ENCODE data around the gene PRRT2.
"Not testable (repeated sequence)": the region's sequence is repeated elsewhere in the genome, so short reads cannot be mapped to it uniquely, and the experiment has no call there.

The PRRT2 gene

GRCh38 chr16:29779474-29779873 lies 32.5 kb upstream of the PRRT2 start:
- no peak for TF ChIP-seq CTCF (IDR thresholded peaks at IDR 0.05; ENCODE audit: low read depth, low read length, missing control alignments)
- H3K36me3 ChIP-seq (replicated peaks), result no peaks in the 10 kb centered on the region
- H3K27me3 ChIP-seq (replicated peaks), result no peaks in the 10 kb centered on the region
- no peak overlapping the region for H3K27ac ChIP-seq
- in situ Hi-C loops (cut with HindIII; ENCODE audit: low pct_ligation_motif_present, low sequenced_read_pairs), result no loop called here
- DNase-seq, result no peak
- no peak overlapping the region for H3K4me3 ChIP-seq (ENCODE audit: low read depth, low read length)

- in situ Hi-C loops (cut with HindIII; ENCODE audit: low pct_ligation_motif_present, low sequenced_read_pairs); DNase-seq; H3K4me3 ChIP-seq (ENCODE audit: low read depth, low read length); H3K27me3 ChIP-seq (replicated peaks); H3K36me3 ChIP-seq (replicated peaks); H3K27ac ChIP-seq: not testable (repeated sequence)
Measured at GRCh38 chr16:29783094-29783953, 28.7 kb upstream of the PRRT2 start.

GRCh38 chr16:29784157-29784556 lies 27.8 kb upstream of the PRRT2 start:
- in situ Hi-C loops (cut with HindIII; ENCODE audit: low pct_ligation_motif_present, low sequenced_read_pairs), result no loop called here
- TF ChIP-seq CTCF (IDR thresholded peaks at IDR 0.05; ENCODE audit: low read depth, low read length, missing control alignments), result no peak
- DNase-seq, result no peak
- no peak overlapping the region for H3K27ac ChIP-seq
- no peaks in the 10 kb centered on the region for H3K36me3 ChIP-seq (replicated peaks)
- H3K4me3 ChIP-seq (ENCODE audit: low read depth, low read length), result no peak overlapping the region
- no peaks in the 10 kb centered on the region for H3K27me3 ChIP-seq (replicated peaks)

- DNase-seq, result peak; percentile 45
- Histone ChIP-seq H3K4me3 (ENCODE audit: low read depth, low read length) (peak overlapping the region; percentile 43), H3K27ac (no peak overlapping the region), H3K36me3 (replicated peaks) (no peaks in the 10 kb centered on the region), H3K27me3 (replicated peaks) (no peaks in the 10 kb centered on the region)
- in situ Hi-C loops (cut with HindIII; ENCODE audit: low pct_ligation_motif_present, low sequenced_read_pairs), result no loop called here
- peak; percentile 94 for TF ChIP-seq CTCF (IDR thresholded peaks at IDR 0.05; ENCODE audit: low read depth, low read length, missing control alignments)
Measured at GRCh38 chr16:29784901-29785500, 27.0 kb upstream of the PRRT2 start.

- DNase-seq; in situ Hi-C loops (cut with HindIII; ENCODE audit: low pct_ligation_motif_present, low sequenced_read_pairs); H3K27me3 ChIP-seq (replicated peaks); H3K4me3 ChIP-seq (ENCODE audit: low read depth, low read length); H3K27ac ChIP-seq; H3K36me3 ChIP-seq (replicated peaks): not testable (repeated sequence)
Measured at GRCh38 chr16:29787155-29787554, 24.8 kb upstream of the PRRT2 start.

- Histone ChIP-seq H3K27ac (peak overlapping the region; percentile 58), H3K27me3 (replicated peaks) (no peaks in the 10 kb centered on the region), H3K4me3 (ENCODE audit: low read depth, low read length) (peak overlapping the region; percentile 91), H3K36me3 (replicated peaks) (no peaks in the 10 kb centered on the region)
- no peak for TF ChIP-seq CTCF (IDR thresholded peaks at IDR 0.05; ENCODE audit: low read depth, low read length, missing control alignments)
- no peak for DNase-seq
- in situ Hi-C loops (cut with HindIII; ENCODE audit: low pct_ligation_motif_present, low sequenced_read_pairs), result no loop called here
Measured at GRCh38 chr16:29789775-29790182, 22.2 kb upstream of the PRRT2 start.
